GM18511 (cell line): ENCODE results near the gene ALG2.
A peak's percentile ranks its signal among the peaks of the same experiment; 100 is the strongest.
"Not testable (repeated sequence)": the region's sequence is repeated elsewhere in the genome, so short reads cannot be mapped to it uniquely, and the experiment has no call there.

Experiments
- ATAC-seq: cut with Tn5 transposase; IDR thresholded peaks from one replicate; pipeline ENCODE4 v1.9.1; 2021; ENCODE audit warnings: mild to moderate bottlenecking, moderate library complexity; ENCODE audit not compliant: unreplicated experiment

The ALG2 gene

GRCh38 chr9:99239341-99240060 is 17.8 kb upstream of the ALG2 start:
- ATAC-seq: no peak

- ATAC-seq: no peak
These were observed 16.6 kb upstream of the ALG2 start for GRCh38 chr9:99238331-99238730.

GRCh38 chr9:99237849-99238248 is 16.1 kb upstream of the ALG2 start:
- not testable (repeated sequence) for ATAC-seq

DNA sequence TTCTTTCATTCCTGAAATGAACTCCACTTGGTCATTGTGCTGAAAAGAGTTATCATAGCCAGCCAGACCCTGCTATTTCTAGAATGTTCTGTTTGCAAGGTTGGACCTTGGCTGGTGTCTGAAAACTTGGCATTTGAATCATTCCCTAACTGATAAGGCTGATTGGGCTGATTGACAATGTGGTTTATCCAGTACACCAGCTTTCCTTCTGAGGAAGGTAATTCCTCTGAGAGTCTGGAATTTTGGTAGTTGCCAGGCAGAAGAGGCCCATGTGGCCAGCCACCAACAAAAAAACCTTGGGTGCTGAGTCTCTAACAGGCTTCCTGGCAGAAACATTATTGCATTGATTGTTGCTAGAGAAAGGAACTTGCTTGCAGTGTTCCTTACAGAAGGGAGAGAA is 15.6 kb upstream of the ALG2 start:
- ATAC-seq: no peak

DNA sequence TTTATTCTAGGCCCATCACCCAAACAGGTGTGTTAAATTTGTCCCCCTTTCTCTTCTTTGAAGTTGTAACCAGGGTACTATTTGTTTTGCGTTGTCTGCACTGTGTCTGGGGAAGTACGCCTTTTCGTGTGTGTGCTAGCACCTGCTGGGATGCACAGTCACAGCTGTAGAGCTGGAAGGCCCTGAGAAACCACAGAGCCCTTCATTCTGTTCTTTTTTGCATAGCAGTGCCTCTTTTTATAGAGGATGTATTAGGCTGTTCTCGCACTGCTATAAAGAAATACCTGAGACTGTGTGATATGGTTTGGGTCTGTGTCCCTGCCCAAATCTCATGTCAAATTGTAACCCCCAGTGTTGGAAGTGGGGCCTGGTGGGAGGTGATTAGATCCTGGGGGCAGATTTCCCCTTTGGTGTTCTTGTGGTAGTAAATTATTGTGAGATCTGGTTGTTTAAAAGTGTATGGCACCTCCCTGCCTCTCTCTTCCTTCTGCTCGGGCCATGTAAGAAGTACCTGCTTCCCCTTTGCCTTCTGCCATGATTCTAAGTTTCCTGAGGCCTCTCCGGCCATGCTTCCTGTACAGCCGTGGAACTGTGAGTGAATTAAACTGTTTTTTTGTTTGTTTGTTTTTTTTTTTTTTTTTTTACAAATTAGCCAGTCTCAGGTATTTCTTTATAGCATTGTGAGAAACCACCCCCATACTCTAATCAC is 14.3 kb upstream of the ALG2 start:
- ATAC-seq: peak; percentile 98

DNA sequence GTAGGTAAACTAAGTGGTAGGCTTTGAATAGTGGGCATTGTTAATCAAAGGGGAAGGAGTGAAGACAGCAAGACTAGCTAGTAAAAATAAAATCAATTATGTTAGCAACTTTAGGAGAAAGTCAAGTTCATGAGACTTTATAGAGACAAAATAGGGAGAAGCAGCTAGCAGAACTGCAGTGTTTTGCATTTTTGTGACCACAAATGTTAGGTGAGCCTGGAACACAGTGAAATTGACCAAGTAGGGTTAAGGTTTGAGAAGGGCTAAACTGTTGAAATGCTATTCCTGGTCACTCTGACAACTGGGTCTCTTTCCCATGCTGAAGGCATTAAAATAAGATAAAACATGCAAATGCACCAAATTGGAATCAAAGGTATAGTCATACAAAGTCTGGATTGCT is 13.3 kb upstream of the ALG2 start:
- ATAC-seq: no peak

DNA sequence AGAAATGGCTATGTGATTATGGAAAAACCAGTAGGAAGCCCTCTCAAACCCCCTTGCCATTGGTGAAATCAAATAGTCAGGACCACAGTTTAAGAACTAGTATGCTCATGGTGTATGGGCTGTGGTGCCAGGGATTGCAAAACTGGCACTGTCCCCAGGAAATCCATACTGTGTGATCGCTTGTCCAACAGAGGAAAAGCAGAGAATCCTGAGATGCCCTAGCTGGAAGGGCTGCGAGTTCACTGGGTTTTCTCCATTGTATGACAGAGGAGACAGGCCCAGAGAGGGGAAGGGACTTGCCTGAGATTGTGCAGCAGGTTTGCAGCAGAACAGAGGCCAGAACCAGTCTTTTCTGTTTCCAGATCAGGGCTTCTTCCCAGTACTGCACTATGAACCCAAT is 12.9 kb upstream of the ALG2 start:
- ATAC-seq: no peak

GRCh38 chr9:99231711-99232110 is 10.0 kb upstream of the ALG2 start:
- ATAC-seq: no peak

- ATAC-seq: no peak
These were observed 8.5 kb upstream of the ALG2 start for GRCh38 chr9:99230206-99230605.

- ATAC-seq: no peak
These were observed 4.3 kb upstream of the ALG2 start for GRCh38 chr9:99226054-99226453.

- ATAC-seq: no peak
These were observed 2.7 kb upstream of the ALG2 start for GRCh38 chr9:99224445-99224844.

GRCh38 chr9:99222416-99223270 is 901 bp upstream of the ALG2 start:
- ATAC-seq: peak; percentile 36

GRCh38 chr9:99221266-99221620 is 499 bp downstream of the ALG2 start:
- no peak for ATAC-seq

- no peak for ATAC-seq
These were observed 1.7 kb downstream of the ALG2 start for GRCh38 chr9:99220011-99220410.

- ATAC-seq: no peak
These were observed 5.7 kb downstream of the ALG2 start for GRCh38 chr9:99216073-99216472.

DNA sequence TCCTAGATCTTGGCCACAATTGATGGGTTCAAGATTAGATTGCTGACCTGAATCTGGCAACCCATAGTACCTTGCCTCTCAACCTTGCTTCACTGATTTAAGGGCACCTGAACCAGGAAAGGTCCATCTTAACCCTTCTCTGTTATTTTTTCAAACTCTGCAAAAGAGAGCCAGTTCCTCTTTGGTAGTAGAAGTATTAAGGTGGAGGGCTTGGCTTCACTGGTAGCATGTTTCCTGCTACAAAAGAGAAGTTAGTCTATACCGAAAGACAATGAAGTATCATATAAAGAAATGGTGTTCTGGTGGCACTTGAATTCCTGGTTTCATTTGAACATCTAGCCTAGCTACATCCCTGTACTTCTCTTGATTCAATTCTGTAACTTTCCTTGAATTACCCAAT is 8.5 kb downstream of the ALG2 start:
- no peak for ATAC-seq

- no peak for ATAC-seq
These were observed 10.0 kb downstream of the ALG2 start for GRCh38 chr9:99211746-99212145.

- no peak for ATAC-seq
These were observed 11.2 kb downstream of the ALG2 start for GRCh38 chr9:99210572-99210971.

DNA sequence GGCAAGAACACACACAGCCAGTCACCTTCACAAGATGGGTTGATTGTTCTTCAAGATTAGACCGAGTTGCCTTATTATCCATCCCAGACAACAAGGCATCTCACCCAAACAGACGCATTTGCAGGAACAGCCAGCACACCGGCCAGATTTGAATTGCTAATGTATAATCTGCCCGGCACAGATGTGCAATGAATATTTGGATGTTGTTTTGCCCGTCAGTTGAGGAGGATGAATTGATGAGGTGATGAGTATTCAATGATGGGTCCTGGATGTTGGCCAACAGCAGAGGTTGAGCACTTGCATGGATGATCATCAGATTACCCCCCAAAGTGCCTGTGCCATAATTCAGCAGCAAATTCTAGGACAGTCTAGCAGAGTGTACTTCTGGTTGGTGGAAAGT is 20.1 kb downstream of the ALG2 start:
- no peak for ATAC-seq

- ATAC-seq: no peak
These were observed 21.7 kb downstream of the ALG2 start for GRCh38 chr9:99199938-99200539.

GRCh38 chr9:99197987-99198386 is 23.8 kb downstream of the ALG2 start:
- no peak for ATAC-seq
